Measurements from ENCODE around the gene ATP7B.

GRCh38 chr13:51945149-51945548 is 66.1 kb downstream of the ATP7B start:
- TF ChIP-seq POLR2AphosphoS5 (IDR thresholded peaks at IDR 0.05; ENCODE audit: low read depth, low read length): no peak
- peak; percentile 95 for TF ChIP-seq SPI1 (IDR thresholded peaks at IDR 0.05; ENCODE audit: low read depth, low read length)
- no peak for TF ChIP-seq POLR2A (IDR thresholded peaks at IDR 0.05; ENCODE audit: low read depth, low read length)
- no peak for TF ChIP-seq PAX5 (IDR thresholded peaks at IDR 0.05; ENCODE audit: insufficient read depth, low read length, severe bottlenecking)
- TF ChIP-seq TAF1 (IDR thresholded peaks at IDR 0.05; ENCODE audit: low read depth, low read length): no peak
- TF ChIP-seq POU2F2 (IDR thresholded peaks at IDR 0.05; ENCODE audit: low read depth, low read length): no peak
